CD4-positive, CD25-positive, alpha-beta regulatory T cell (primary cell): Measurements from ENCODE around the gene TRIM67. TPM values are rescaled to one million over a fixed set of nuclear protein-coding genes. Genes with fewer than 3 reads are reported as not detected.

Experiments used
- ATAC-seq, 2 donors: fragments of 150-1000 bp; cut with Tn5 transposase; one replicate each; pipeline ENCODE4 v1.10.0; 2021; ENCODE audit warnings: low read depth in 2 of 2, moderate number of reproducible peaks in 2 of 2, moderate library complexity in 1 of 2
- DNase-seq, 3 donors: peaks; one replicate each; pipeline versions ENCODE4 v3.0.0 to v3.0.0-alpha.2; 2012 to 2022; ENCODE audit warnings: mixed read lengths in 1 of 3
- H3K27ac ChIP-seq: one replicate; pipeline ENCODE4 v1.7.0; 2013; ENCODE audit warnings: mild to moderate bottlenecking, low read length; ENCODE audit not compliant: insufficient read depth, poor library complexity, severe bottlenecking
- H3K27me3 ChIP-seq: one replicate; pipeline ENCODE4 v1.7.0; 2013; ENCODE audit warnings: low read length; ENCODE audit not compliant: control insufficient read depth, insufficient read depth
- H3K36me3 ChIP-seq: one replicate; pipeline ENCODE4 v1.7.0; 2013; ENCODE audit warnings: mild to moderate bottlenecking, low read length, moderate library complexity; ENCODE audit not compliant: control insufficient read depth, insufficient read depth
- H3K4me1 ChIP-seq: 2 replicates; pipeline ENCODE4 v1.7.0; 2013; ENCODE audit warnings: mild to moderate bottlenecking, low read length; ENCODE audit not compliant: insufficient read depth, control insufficient read depth, poor library complexity, severe bottlenecking
- H3K4me3 ChIP-seq: one replicate; pipeline ENCODE4 v1.7.0; 2013; ENCODE audit warnings: low read depth, mild to moderate bottlenecking, low read length, moderate library complexity
- H3K9me3 ChIP-seq, 2 experiments: 1 replicate in 1 of 2; 2 replicates in 1 of 2; pipeline ENCODE4 v1.7.0; 2013; ENCODE audit warnings: low read length in 2 of 2, mild to moderate bottlenecking in 1 of 2, moderate library complexity in 1 of 2; ENCODE audit not compliant: control insufficient read depth in 2 of 2
- H3K27ac Mint-ChIP-seq, 3 donors: one replicate each; pipeline ENCODE4 v1.8.0; 2020 to 2022; ENCODE audit warnings: mild to moderate bottlenecking in 3 of 3, mixed read lengths in 3 of 3, moderate library complexity in 2 of 3
- H3K27me3 Mint-ChIP-seq: one replicate; pipeline ENCODE4 v1.8.0; 2022; ENCODE audit warnings: mild to moderate bottlenecking, mixed read lengths
- H3K36me3 Mint-ChIP-seq: one replicate; pipeline ENCODE4 v1.8.0; 2020; ENCODE audit warnings: mixed read lengths
- H3K4me1 Mint-ChIP-seq, 4 donors: one replicate each; pipeline ENCODE4 v1.8.0; 2020 to 2022; ENCODE audit warnings: mixed read lengths in 4 of 4, mild to moderate bottlenecking in 1 of 4
- H3K4me3 Mint-ChIP-seq, 4 donors: one replicate each; pipeline ENCODE4 v1.8.0; 2020 to 2022; ENCODE audit warnings: mild to moderate bottlenecking in 4 of 4, mixed read lengths in 4 of 4, moderate library complexity in 3 of 4
- H3K9me3 Mint-ChIP-seq, 7 donors: one replicate each; pipeline ENCODE4 v1.8.0; 2020 to 2022; ENCODE audit warnings: mixed read lengths in 7 of 7, mild to moderate bottlenecking in 3 of 7, moderate library complexity in 2 of 7
- polyA plus RNA-seq, 4 donors: library from polyadenylated mRNA; unstranded; fragments of 300-500 nt; fragmentation: Illumina TruSeq; gene quantifications; one replicate each; pipeline ENCODE4 v1.2.3, GENCODE V29; 2021
- total RNA-seq: library from RNA; stranded (reverse); gene quantifications from one replicate; pipeline ENCODE4 v1.2.3, GENCODE V29; 2022

The TRIM67 gene
- total and polyA plus RNA-seq, 5 donors from 2014 or later, result not detected

GRCh38 chr1:231201375-231201978, 39.6 kb downstream of the TRIM67 start:
- Histone ChIP-seq H3K36me3 (no peaks in the 10 kb centered on the region), H3K4me1 (no peaks in the 10 kb centered on the region), H3K27me3 (peaks cover 2% of the 10 kb centered on the region), H3K27ac (no peak overlapping the region), H3K4me3 (no peak overlapping the region), H3K9me3 (no peaks in the 10 kb centered on the region)
- H3K27me3 Mint-ChIP-seq, result peaks cover 13% of the 10 kb centered on the region
- H3K4me1 Mint-ChIP-seq, result peaks cover 0 to 5% (median 3%) of the 10 kb centered on the region in 4 donors
- H3K27ac Mint-ChIP-seq, result no peak overlapping the region
- peak overlapping the region in 1 of 4 donors; percentile 56 for H3K4me3 Mint-ChIP-seq
- no peaks in the 10 kb centered on the region for H3K36me3 Mint-ChIP-seq
- H3K9me3 Mint-ChIP-seq, result no peaks in the 10 kb centered on the region
- DNase-seq, result no peak
- no peak for ATAC-seq

GRCh38 chr1:231201979-231202633, 40.2 kb downstream of the TRIM67 start:
- Mint-ChIP-seq H3K36me3 (no peaks in the 10 kb centered on the region), H3K9me3 (no peaks in the 10 kb centered on the region), H3K4me3 (peak overlapping the region in 1 of 4 donors; percentile 56), H3K4me1 (peaks cover 0 to 5% (median 3%) of the 10 kb centered on the region in 4 donors), H3K27me3 (peaks cover 13% of the 10 kb centered on the region), H3K27ac (no peak overlapping the region)
- no peak overlapping the region for H3K4me3 ChIP-seq
- H3K36me3 ChIP-seq, result no peaks in the 10 kb centered on the region
- H3K9me3 ChIP-seq, result no peaks in the 10 kb centered on the region
- H3K27me3 ChIP-seq, result peaks cover 2% of the 10 kb centered on the region
- ATAC-seq (no peak), DNase-seq (no peak)
- no peaks in the 10 kb centered on the region for H3K4me1 ChIP-seq
- no peak overlapping the region for H3K27ac ChIP-seq

GRCh38 chr1:231203259-231204057, 41.6 kb downstream of the TRIM67 start:
- Histone ChIP-seq H3K27ac (no peak overlapping the region), H3K4me1 (no peaks in the 10 kb centered on the region), H3K36me3 (no peaks in the 10 kb centered on the region), H3K9me3 (no peaks in the 10 kb centered on the region), H3K4me3 (no peak overlapping the region), H3K27me3 (peaks cover 2% of the 10 kb centered on the region)
- H3K4me1 Mint-ChIP-seq, result peaks cover 0 to 5% (median 3%) of the 10 kb centered on the region in 4 donors
- peaks cover 8% of the 10 kb centered on the region for H3K27me3 Mint-ChIP-seq
- H3K27ac Mint-ChIP-seq, result no peak overlapping the region
- ATAC-seq (no peak), DNase-seq (no peak)
- no peaks in the 10 kb centered on the region for H3K36me3 Mint-ChIP-seq
- no peaks in the 10 kb centered on the region for H3K9me3 Mint-ChIP-seq
- H3K4me3 Mint-ChIP-seq, result no peak overlapping the region

- H3K27me3 ChIP-seq, result peaks cover 2% of the 10 kb centered on the region
- H3K9me3 Mint-ChIP-seq, result no peaks in the 10 kb centered on the region
- no peak for ATAC-seq
- H3K27ac Mint-ChIP-seq, result peak overlapping the region in 1 of 3 donors; percentile 17
- no peaks in the 10 kb centered on the region for H3K36me3 ChIP-seq
- no peak for DNase-seq
- H3K4me1 ChIP-seq, result peaks cover 10% of the 10 kb centered on the region
- no peaks in the 10 kb centered on the region for H3K36me3 Mint-ChIP-seq
- no peak overlapping the region for H3K4me3 ChIP-seq
- peaks cover 3 to 11% (median 8%) of the 10 kb centered on the region in 4 donors for H3K4me1 Mint-ChIP-seq
- no peak overlapping the region for H3K27ac ChIP-seq
- H3K27me3 Mint-ChIP-seq, result peaks cover 15% of the 10 kb centered on the region
- H3K9me3 ChIP-seq, result no peaks in the 10 kb centered on the region
- H3K4me3 Mint-ChIP-seq, result no peak overlapping the region
Measured at GRCh38 chr1:231206856-231207255, 45.0 kb downstream of the TRIM67 start.

- Histone ChIP-seq H3K4me1 (peaks cover 10% of the 10 kb centered on the region), H3K27me3 (peaks cover 2% of the 10 kb centered on the region), H3K9me3 (no peaks in the 10 kb centered on the region), H3K36me3 (no peaks in the 10 kb centered on the region), H3K27ac (no peak overlapping the region), H3K4me3 (no peak overlapping the region)
- Mint-ChIP-seq H3K4me1 (peaks cover 3 to 14% (median 8%) of the 10 kb centered on the region in 4 donors), H3K9me3 (no peaks in the 10 kb centered on the region), H3K4me3 (no peak overlapping the region), H3K36me3 (no peaks in the 10 kb centered on the region), H3K27ac (peak overlapping the region in 1 of 3 donors; percentile 17), H3K27me3 (peaks cover 15% of the 10 kb centered on the region)
- DNase-seq (no peak), ATAC-seq (no peak)
Measured at GRCh38 chr1:231207437-231207836, 45.6 kb downstream of the TRIM67 start.

GRCh38 chr1:231208980-231209379, 47.1 kb downstream of the TRIM67 start:
- no peak overlapping the region for H3K27ac Mint-ChIP-seq
- H3K36me3 ChIP-seq, result no peaks in the 10 kb centered on the region
- peaks cover 10% of the 10 kb centered on the region for H3K4me1 ChIP-seq
- peaks cover 3 to 14% (median 8%) of the 10 kb centered on the region in 4 donors for H3K4me1 Mint-ChIP-seq
- no peaks in the 10 kb centered on the region for H3K9me3 Mint-ChIP-seq
- DNase-seq (no peak), ATAC-seq (no peak)
- H3K9me3 ChIP-seq, result no peaks in the 10 kb centered on the region
- no peaks in the 10 kb centered on the region for H3K27me3 ChIP-seq
- H3K27ac ChIP-seq, result no peak overlapping the region
- H3K4me3 Mint-ChIP-seq, result no peak overlapping the region
- no peaks in the 10 kb centered on the region for H3K36me3 Mint-ChIP-seq
- no peak overlapping the region for H3K4me3 ChIP-seq
- peaks cover 11% of the 10 kb centered on the region for H3K27me3 Mint-ChIP-seq

GRCh38 chr1:231209531-231209930, 47.7 kb downstream of the TRIM67 start:
- H3K9me3 Mint-ChIP-seq, result no peaks in the 10 kb centered on the region
- H3K4me3 ChIP-seq, result no peak overlapping the region
- H3K27ac Mint-ChIP-seq, result no peak overlapping the region

More at GRCh38 chr1:231209531-231209930, 47.7 kb downstream of the TRIM67 start:
- no peak for ATAC-seq
- no peaks in the 10 kb centered on the region for H3K27me3 ChIP-seq
- H3K9me3 ChIP-seq, result no peaks in the 10 kb centered on the region
- H3K36me3 ChIP-seq, result no peaks in the 10 kb centered on the region
- peaks cover 11% of the 10 kb centered on the region for H3K27me3 Mint-ChIP-seq
- no peaks in the 10 kb centered on the region for H3K36me3 Mint-ChIP-seq
- peaks cover 3 to 14% (median 8%) of the 10 kb centered on the region in 4 donors for H3K4me1 Mint-ChIP-seq
- H3K4me1 ChIP-seq, result peaks cover 10% of the 10 kb centered on the region
- H3K27ac ChIP-seq, result no peak overlapping the region
- no peak for DNase-seq
- no peak overlapping the region for H3K4me3 Mint-ChIP-seq
